HG02759 (cell line): Measurements from ENCODE around the gene RPL26.
"Not testable (repeated sequence)": the region's sequence is repeated elsewhere in the genome, so short reads cannot be mapped to it uniquely, and the experiment has no call there.

ENCODE experiments used
- ATAC-seq: cut with Tn5 transposase; IDR thresholded peaks from one replicate; pipeline ENCODE4 v1.9.1; 2021; ENCODE audit warnings: mild to moderate bottlenecking, moderate library complexity; ENCODE audit not compliant: unreplicated experiment

The RPL26 gene

GRCh38 chr17:8369944-8370343 lies 13.0 kb downstream of the RPL26 start:
- no peak for ATAC-seq

- ATAC-seq = no peak
Measured at GRCh38 chr17:8368193-8368592, 14.8 kb downstream of the RPL26 start.

- ATAC-seq = no peak
Measured at GRCh38 chr17:8366231-8366630, 16.8 kb downstream of the RPL26 start.

- no peak for ATAC-seq
Measured at GRCh38 chr17:8365143-8365542, 17.9 kb downstream of the RPL26 start.

GRCh38 chr17:8362651-8363332 lies 20.2 kb downstream of the RPL26 start:
- ATAC-seq = no peak

- ATAC-seq = no peak
Measured at GRCh38 chr17:8360751-8361150, 22.2 kb downstream of the RPL26 start.

GRCh38 chr17:8360260-8360659 lies 22.7 kb downstream of the RPL26 start:
- ATAC-seq = no peak

GRCh38 chr17:8359769-8360168 lies 23.2 kb downstream of the RPL26 start:
- no peak for ATAC-seq

- ATAC-seq = no peak
Measured at GRCh38 chr17:8357910-8358309, 25.1 kb downstream of the RPL26 start.

GRCh38 chr17:8354236-8354635 lies 28.8 kb downstream of the RPL26 start:
- no peak for ATAC-seq

- no peak for ATAC-seq
Measured at GRCh38 chr17:8353736-8354135, 29.3 kb downstream of the RPL26 start.

GRCh38 chr17:8350339-8350738 lies 32.7 kb downstream of the RPL26 start:
- no peak for ATAC-seq

GRCh38 chr17:8347001-8347400 lies 36.0 kb downstream of the RPL26 start:
- ATAC-seq = not testable (repeated sequence)

GRCh38 chr17:8345951-8346665 lies 36.9 kb downstream of the RPL26 start:
- ATAC-seq = no peak

GRCh38 chr17:8345052-8345690 lies 37.8 kb downstream of the RPL26 start:
- ATAC-seq = no peak

- ATAC-seq = no peak
Measured at GRCh38 chr17:8341456-8341855, 41.5 kb downstream of the RPL26 start.

- ATAC-seq = no peak
Measured at GRCh38 chr17:8339540-8339939, 43.5 kb downstream of the RPL26 start, which contains the start of gene ODF4. Gene ODF4, plus strand, starts transcription at chr17:8339840. Its CDS starts 212 bp downstream, at chr17:8340052.

GRCh38 chr17:8338753-8339140 lies 44.2 kb downstream of the RPL26 start:
- no peak for ATAC-seq

GRCh38 chr17:8337802-8338752 lies 44.9 kb downstream of the RPL26 start:
- no peak for ATAC-seq

GRCh38 chr17:8333281-8333680 lies 49.7 kb downstream of the RPL26 start:
- ATAC-seq = no peak

GRCh38 chr17:8332688-8333087 lies 50.3 kb downstream of the RPL26 start:
- ATAC-seq = no peak
